Hepatic stellate cell (primary cell): Measurements from ENCODE around the gene SIRPB1.
"Not testable (repeated sequence)": the region's sequence is repeated elsewhere in the genome, so short reads cannot be mapped to it uniquely, and the experiment has no call there.

Experiments used
- DNase-seq: peaks from one replicate; pipeline ENCODE4 v3.0.0; 2011; ENCODE audit warnings: low spot score

The SIRPB1 gene

GRCh38 chr20:1588533-1589460 lies 31.0 kb downstream of the SIRPB1 start:
- no peak for DNase-seq

GRCh38 chr20:1587781-1588532 lies 31.9 kb downstream of the SIRPB1 start:
- no peak for DNase-seq

GRCh38 chr20:1579488-1579887 lies 40.3 kb downstream of the SIRPB1 start:
- DNase-seq = no peak

GRCh38 chr20:1577906-1578305 lies 41.9 kb downstream of the SIRPB1 start:
- DNase-seq = no peak

- DNase-seq = not testable (repeated sequence)
Measured at GRCh38 chr20:1577313-1577712, 42.5 kb downstream of the SIRPB1 start.

- DNase-seq = no peak
Measured at GRCh38 chr20:1576641-1577040, 43.2 kb downstream of the SIRPB1 start.

- not testable (repeated sequence) for DNase-seq
Measured at GRCh38 chr20:1576003-1576402, 43.8 kb downstream of the SIRPB1 start.

GRCh38 chr20:1571583-1571982 lies 48.2 kb downstream of the SIRPB1 start:
- not testable (repeated sequence) for DNase-seq
